22Rv1 (cell line): ENCODE data around the gene RPL5.

ENCODE experiments used
- H3K27ac ChIP-seq: fragments of 450-650 bp; 2 replicates; pipeline ENCODE4 v1.5.1; 2017
- ZFX ChIP-seq: fragments of 450-650 bp; IDR thresholded peaks from 2 replicates; pipeline ENCODE4 v1.6.1; 2017; ENCODE audit warnings: antibody characterized with exemption, borderline replicate concordance
- TF ChIP-seq, protein P1 (sequence below): fragments of 450-650 bp; IDR thresholded peaks from 2 replicates; pipeline ENCODE4 v1.5.1; 2017; ENCODE audit warnings: mild to moderate bottlenecking

RPL5 gene

DNA sequence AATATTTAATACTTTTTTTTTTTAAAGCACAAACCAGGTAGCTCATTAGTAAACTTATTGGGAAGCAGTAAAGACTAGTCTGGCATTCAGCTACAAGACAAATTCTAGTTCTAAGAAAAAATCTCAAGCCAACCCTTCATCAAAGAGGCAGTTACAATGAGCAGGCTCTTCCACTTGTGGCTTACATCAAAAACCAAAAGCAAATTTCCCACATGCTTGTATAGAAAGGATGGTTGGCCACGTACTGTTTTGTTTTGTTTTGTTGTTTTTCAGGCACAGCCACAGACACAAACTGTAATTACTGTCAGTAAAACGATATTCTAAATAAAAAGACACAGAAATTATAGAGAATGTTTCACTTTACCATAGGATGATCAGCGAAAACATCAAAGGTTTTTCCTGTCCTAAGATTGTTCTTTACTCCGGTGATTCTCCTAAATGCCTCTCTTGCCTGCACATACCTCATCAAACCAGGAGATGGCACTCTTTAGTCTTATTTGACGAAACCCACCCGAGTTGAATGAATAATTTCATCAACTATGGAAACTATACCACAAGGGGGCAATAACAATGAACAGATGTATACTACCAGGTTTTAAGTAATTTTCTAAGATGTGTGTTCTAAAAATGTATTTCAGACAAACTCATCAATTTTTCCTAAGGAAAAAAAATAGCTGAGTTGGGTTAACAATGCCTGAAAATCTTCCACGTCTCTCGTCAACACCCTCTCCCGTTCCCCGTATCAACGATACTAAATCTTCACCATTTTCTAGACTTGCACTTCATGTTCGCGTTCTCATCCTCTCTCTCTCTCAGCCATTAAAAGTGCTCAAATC, 26.9 kb downstream of the RPL5 start:
- no peak for TF ChIP-seq ZFX
- TF ChIP-seq, protein P1, sequence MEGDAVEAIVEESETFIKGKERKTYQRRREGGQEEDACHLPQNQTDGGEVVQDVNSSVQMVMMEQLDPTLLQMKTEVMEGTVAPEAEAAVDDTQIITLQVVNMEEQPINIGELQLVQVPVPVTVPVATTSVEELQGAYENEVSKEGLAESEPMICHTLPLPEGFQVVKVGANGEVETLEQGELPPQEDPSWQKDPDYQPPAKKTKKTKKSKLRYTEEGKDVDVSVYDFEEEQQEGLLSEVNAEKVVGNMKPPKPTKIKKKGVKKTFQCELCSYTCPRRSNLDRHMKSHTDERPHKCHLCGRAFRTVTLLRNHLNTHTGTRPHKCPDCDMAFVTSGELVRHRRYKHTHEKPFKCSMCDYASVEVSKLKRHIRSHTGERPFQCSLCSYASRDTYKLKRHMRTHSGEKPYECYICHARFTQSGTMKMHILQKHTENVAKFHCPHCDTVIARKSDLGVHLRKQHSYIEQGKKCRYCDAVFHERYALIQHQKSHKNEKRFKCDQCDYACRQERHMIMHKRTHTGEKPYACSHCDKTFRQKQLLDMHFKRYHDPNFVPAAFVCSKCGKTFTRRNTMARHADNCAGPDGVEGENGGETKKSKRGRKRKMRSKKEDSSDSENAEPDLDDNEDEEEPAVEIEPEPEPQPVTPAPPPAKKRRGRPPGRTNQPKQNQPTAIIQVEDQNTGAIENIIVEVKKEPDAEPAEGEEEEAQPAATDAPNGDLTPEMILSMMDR, result peak; percentile 88
- no peak overlapping the region for H3K27ac ChIP-seq

DNA sequence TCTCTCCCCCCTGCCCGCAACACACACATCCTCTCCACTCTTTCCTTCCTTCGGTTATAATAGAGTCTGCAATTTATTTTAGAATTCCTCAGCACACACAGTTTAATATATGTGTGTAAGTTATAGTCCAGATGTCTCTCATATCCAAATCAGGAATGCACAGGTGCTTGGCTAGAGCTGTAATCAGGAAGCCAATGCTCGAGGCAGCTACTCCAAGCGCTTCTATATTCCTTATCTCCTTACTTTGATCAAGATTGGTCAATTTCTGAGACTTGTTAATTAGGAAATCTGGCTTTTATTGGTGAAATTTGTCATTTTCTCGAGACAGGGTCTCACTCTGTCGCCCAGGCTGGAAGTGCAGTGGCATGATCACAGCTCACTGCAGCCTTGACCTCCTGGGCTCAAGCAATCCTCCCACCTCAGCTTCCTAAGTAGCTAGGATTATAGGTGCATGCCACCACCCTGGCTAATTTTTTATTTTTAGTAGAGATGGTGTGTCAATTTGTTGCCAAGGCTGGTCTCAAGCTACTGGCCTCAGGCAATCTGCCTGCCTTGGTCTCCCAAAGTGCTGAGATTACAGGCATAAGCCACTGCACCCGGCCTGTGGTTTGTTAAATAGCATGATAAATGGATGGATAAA, 27.7 kb downstream of the RPL5 start:
- TF ChIP-seq ZFX, result no peak
- TF ChIP-seq, protein P1, result no peak
- no peak overlapping the region for H3K27ac ChIP-seq

DNA sequence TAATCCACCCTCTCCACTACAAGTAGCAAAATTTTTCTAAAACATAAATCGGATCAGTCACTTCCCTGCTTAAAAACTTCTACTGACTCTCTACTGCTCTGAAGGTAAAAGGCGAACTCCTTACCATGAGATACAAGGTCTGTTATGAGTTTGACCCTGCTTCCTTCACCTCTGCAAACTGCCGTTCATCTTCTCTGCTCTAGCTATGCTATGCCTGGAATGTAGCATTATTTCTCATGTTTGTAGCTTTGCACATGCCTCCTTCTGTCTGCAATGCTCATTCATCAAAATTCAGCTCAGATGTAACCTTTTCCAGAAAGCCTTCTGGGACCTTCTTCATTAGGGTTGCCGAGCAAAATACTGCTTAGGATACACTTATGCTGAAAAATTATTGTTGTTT, 30.8 kb downstream of the RPL5 start:
- TF ChIP-seq, protein P1, result no peak
- no peak for TF ChIP-seq ZFX
- H3K27ac ChIP-seq, result no peak overlapping the region

DNA sequence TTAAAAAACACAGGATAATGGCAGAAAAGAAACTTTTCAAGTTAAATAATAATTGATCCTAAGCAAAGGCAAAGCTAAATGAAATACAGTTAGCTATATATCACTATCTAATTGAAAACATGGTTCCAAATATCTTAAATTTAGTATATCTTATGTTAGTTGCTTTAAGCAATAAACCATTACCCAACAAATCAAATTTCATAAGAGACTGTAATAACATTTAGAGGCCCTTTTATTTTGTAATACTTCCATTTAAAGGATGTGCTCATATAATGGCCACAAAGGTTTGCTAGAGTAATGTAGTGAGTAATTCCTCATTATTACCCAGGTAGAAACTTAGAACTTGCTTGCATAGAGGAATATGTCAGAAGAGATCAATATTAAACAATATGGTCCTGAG, 32.3 kb downstream of the RPL5 start:
- no peak overlapping the region for H3K27ac ChIP-seq
- TF ChIP-seq, protein P1, result no peak
- no peak for TF ChIP-seq ZFX

DNA sequence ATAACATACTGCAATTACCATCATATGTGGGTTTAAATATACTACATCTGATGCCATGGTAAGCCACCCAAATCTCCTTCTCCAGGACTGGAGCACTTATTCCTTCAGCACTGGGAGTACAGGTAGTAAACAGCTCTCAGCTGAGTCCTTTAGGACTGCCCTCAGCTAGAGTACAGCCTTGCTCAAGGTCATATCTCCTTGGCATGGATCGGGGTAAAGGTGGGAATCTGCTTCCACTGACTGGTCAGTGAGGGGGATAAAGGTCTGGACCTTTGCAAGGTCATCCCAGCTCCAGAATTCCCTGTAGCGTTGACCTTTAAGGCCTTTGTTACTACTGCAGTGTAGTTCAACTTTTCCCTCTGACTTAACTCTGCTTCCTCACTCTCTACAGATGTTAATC, 38.8 kb downstream of the RPL5 start:
- TF ChIP-seq, protein P1, result no peak
- TF ChIP-seq ZFX, result no peak
- H3K27ac ChIP-seq, result no peak overlapping the region

DNA sequence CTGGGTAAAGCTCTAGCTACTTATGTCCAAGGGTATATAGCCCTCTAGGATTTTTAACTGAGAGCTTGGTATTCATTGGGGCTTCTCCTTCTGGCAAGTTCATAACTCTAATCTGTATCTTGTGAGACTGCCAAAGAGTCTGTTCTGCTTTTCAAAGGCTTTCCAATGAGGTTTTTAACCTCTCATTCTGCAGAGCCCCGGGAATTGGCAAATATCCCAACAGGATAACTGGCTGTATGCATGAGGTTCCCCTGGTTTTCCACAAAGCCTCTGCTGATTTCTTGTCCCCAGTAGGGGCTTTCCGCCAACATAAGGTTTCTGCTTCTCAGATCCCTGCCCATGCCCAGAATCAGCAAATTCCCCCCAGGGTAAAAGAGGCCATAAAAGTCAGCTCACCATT, 40.9 kb downstream of the RPL5 start:
- TF ChIP-seq ZFX, result no peak
- TF ChIP-seq, protein P1, result no peak
- no peak overlapping the region for H3K27ac ChIP-seq

DNA sequence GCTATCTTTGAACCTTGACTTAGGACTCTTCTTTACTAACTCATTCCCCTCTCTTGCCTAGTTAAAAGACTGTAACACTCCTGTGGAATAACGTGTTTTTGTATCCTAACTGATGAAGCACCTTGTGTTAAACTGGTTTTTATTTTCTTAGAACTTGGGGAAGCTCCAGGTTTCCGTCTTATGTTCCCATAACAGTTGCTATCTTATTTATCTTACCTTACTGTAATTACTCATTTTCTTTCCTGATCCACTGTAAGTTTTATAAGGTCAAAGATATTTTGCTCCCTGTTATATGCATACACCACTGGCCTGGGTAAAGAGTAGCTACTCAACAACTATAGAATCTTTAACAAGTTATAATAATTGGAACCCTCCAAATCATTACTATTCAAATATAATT, 43.1 kb downstream of the RPL5 start:
- no peak for TF ChIP-seq ZFX
- TF ChIP-seq, protein P1, result no peak
- H3K27ac ChIP-seq, result no peak overlapping the region
